Measurements from ENCODE around the gene CCND2. TPM values are rescaled to one million over a fixed set of nuclear protein-coding genes. Genes with fewer than 3 reads are reported as not detected.

The CCND2 gene
- total RNA-seq, 4 donors from 2014 or later, result 73.3 to 116 (median 92.6) TPM

- ATAC-seq (ENCODE audit: low FRiP score) (no peak), DNase-seq (ENCODE audit: low spot score) (no peak)
- TF ChIP-seq, protein P1, sequence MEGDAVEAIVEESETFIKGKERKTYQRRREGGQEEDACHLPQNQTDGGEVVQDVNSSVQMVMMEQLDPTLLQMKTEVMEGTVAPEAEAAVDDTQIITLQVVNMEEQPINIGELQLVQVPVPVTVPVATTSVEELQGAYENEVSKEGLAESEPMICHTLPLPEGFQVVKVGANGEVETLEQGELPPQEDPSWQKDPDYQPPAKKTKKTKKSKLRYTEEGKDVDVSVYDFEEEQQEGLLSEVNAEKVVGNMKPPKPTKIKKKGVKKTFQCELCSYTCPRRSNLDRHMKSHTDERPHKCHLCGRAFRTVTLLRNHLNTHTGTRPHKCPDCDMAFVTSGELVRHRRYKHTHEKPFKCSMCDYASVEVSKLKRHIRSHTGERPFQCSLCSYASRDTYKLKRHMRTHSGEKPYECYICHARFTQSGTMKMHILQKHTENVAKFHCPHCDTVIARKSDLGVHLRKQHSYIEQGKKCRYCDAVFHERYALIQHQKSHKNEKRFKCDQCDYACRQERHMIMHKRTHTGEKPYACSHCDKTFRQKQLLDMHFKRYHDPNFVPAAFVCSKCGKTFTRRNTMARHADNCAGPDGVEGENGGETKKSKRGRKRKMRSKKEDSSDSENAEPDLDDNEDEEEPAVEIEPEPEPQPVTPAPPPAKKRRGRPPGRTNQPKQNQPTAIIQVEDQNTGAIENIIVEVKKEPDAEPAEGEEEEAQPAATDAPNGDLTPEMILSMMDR (IDR thresholded peaks at IDR 0.05), result no peak
These were observed 8.7 kb downstream of the CCND2 start for GRCh38 chr12:4282103-4282891.

DNA sequence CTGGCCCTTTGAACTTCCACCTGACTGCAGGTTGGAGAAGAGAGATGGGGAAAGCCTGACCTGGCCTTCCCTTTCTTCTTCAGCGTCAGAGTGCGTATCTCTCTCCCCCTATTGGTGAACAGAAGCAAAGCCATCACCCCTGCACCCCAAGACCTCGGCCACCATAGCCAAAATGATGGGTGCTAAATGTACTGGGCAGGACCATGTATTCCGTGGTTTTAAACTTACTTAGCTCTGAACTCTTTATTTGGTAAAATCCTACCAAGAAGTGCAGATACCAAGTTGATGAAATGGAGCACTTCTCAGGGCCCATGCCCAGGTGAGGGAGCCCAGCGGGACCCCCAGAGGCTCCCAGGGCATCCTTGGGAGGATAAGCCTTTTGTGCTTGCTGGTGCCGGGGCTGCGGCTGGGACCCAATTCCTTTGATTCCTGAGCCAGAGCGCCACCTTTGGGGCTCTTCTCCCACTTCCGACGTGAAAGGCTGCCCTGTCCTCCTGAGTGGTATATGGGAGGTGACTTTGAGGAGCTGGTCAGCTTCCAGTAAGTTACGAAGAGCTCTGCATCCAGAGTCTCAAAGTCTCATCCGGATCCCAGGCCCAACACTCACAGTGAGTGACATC, 9.4 kb downstream of the CCND2 start:
- no peak for DNase-seq (ENCODE audit: low spot score)
- TF ChIP-seq, protein P1 (IDR thresholded peaks at IDR 0.05), result no peak
- no peak for ATAC-seq (ENCODE audit: low FRiP score)

- ATAC-seq (ENCODE audit: low FRiP score) (no peak), DNase-seq (ENCODE audit: low spot score) (no peak)
- TF ChIP-seq, protein P1 (IDR thresholded peaks at IDR 0.05), result no peak
These were observed 10.1 kb downstream of the CCND2 start for GRCh38 chr12:4283512-4284255.

GRCh38 chr12:4284306-4284705, 10.7 kb downstream of the CCND2 start:
- no peak for DNase-seq (ENCODE audit: low spot score)

GRCh38 chr12:4285070-4285469, 11.5 kb downstream of the CCND2 start:
- TF ChIP-seq, protein P1 (IDR thresholded peaks at IDR 0.05), result no peak
- DNase-seq (ENCODE audit: low spot score) (no peak), ATAC-seq (ENCODE audit: low FRiP score) (no peak)

More at GRCh38 chr12:4284306-4284705, 10.7 kb downstream of the CCND2 start:
- no peak for ATAC-seq (ENCODE audit: low FRiP score)
- TF ChIP-seq, protein P1 (IDR thresholded peaks at IDR 0.05), result no peak

- TF ChIP-seq, protein P1 (IDR thresholded peaks at IDR 0.05), result no peak
- no peak for DNase-seq (ENCODE audit: low spot score)
- no peak for ATAC-seq (ENCODE audit: low FRiP score)
These were observed 12.7 kb downstream of the CCND2 start for GRCh38 chr12:4286228-4286627.
